H1 (cell line): ENCODE data around the gene DIP2C. TPM values are rescaled to one million over a fixed set of nuclear protein-coding genes. Genes with fewer than 3 reads are reported as not detected.

Source experiments
- CTCF ChIA-PET: fragments of 300-600 bp; sonication (Branson Sonifier 250); formaldehyde crosslinking; loops from one replicate; lab custom pipeline; 2021; ENCODE audit not compliant: partially characterized antibody; lab: Charles Lee
- POLR2A ChIA-PET: fragments of 300-600 bp; sonication (Branson Sonifier 250); formaldehyde crosslinking; loops from one replicate; lab custom pipeline; 2021; ENCODE audit warnings: inconsistent platforms; ENCODE audit not compliant: partially characterized antibody; lab: Charles Lee
- DNase-seq, 2 experiments: peaks; one replicate each; pipeline versions ENCODE4 v3.0.0 to v3.0.0-alpha.2; 2010 to 2022; ENCODE audit warnings: low spot score in 2 of 2, low read depth in 1 of 2, mixed read lengths in 1 of 2
- FAIRE-seq: peaks from 2 replicates; lab custom pipeline; 2011; peaks lifted over from hg19 to GRCh38; lab: Jason Lieb, UNC
- H2AFZ ChIP-seq: 2 replicates; pipeline ENCODE4 v1.8.1; 2012; ENCODE audit warnings: low read length, inconsistent platforms
- H2AK5ac ChIP-seq: 2 replicates; pipeline ENCODE4 v1.6.1; 2013; ENCODE audit warnings: low read depth, low read length
- H2BK120ac ChIP-seq: replicated peaks from 2 replicates; pipeline ENCODE3; 2013; ENCODE audit warnings: low read depth, low read length, inconsistent platforms
- H2BK12ac ChIP-seq: 2 replicates; pipeline ENCODE4 v1.6.1; 2013; ENCODE audit warnings: low read depth, low read length
- H2BK15ac ChIP-seq: 2 replicates; pipeline ENCODE4 v1.6.1; 2013; ENCODE audit warnings: low read length
- H2BK20ac ChIP-seq: 2 replicates; pipeline ENCODE4 v1.6.1; 2013; ENCODE audit warnings: low read length
- H2BK5ac ChIP-seq: 2 replicates; pipeline ENCODE4 v1.6.1; 2013; ENCODE audit warnings: low read depth, low read length
- H3K14ac ChIP-seq: 2 replicates; pipeline ENCODE4 v1.6.1; 2013; ENCODE audit warnings: inconsistent platforms; ENCODE audit not compliant: insufficient read length
- H3K18ac ChIP-seq: 2 replicates; pipeline ENCODE4 v1.6.1; 2013; ENCODE audit warnings: low read length; ENCODE audit errors: extremely low read depth
- H3K23ac ChIP-seq: 2 replicates; pipeline ENCODE4 v1.6.1; 2013; ENCODE audit warnings: inconsistent platforms; ENCODE audit not compliant: insufficient read length
- H3K23me2 ChIP-seq: 2 replicates; pipeline ENCODE4 v1.6.1; 2013; ENCODE audit warnings: low read depth, low read length
- H3K27ac ChIP-seq: 2 replicates; pipeline ENCODE4 v1.6.1; 2011; ENCODE audit warnings: low read depth, low read length, inconsistent platforms
- H3K27me3 ChIP-seq, 4 experiments: replicated peaks in 1 of 4; 1 replicate in 1 of 4; 2 replicates in 3 of 4; pipeline versions ENCODE4 v1.6.1 to v1.8.1; 2011 to 2013; ENCODE audit warnings: low read length in 3 of 4, mild to moderate bottlenecking in 3 of 4, inconsistent platforms in 2 of 4, mixed read lengths in 2 of 4, moderate library complexity in 1 of 4; ENCODE audit not compliant: control insufficient read depth in 3 of 4, insufficient read depth in 3 of 4; ENCODE audit errors: extremely low read depth in 1 of 4
- H3K36me3 ChIP-seq, 4 experiments: 2 replicates each; pipeline versions ENCODE4 v1.6.1 to v1.8.1; 2011 to 2013; ENCODE audit warnings: mild to moderate bottlenecking in 4 of 4, low read length in 3 of 4, moderate library complexity in 2 of 4, control low read depth in 1 of 4, inconsistent platforms in 1 of 4; ENCODE audit not compliant: insufficient read depth in 4 of 4, control insufficient read depth in 2 of 4
- H3K4ac ChIP-seq: replicated peaks from 2 replicates; pipeline ENCODE3; 2013; ENCODE audit warnings: low read length, low read depth, mixed read lengths, inconsistent platforms; ENCODE audit not compliant: insufficient read length
- H3K4me1 ChIP-seq, 4 experiments: replicated peaks in 1 of 4; 1 replicate in 1 of 4; 2 replicates in 3 of 4; pipeline versions ENCODE4 v1.6.1 to v1.8.1; 2011 to 2013; ENCODE audit warnings: low read length in 3 of 4, inconsistent platforms in 2 of 4, mixed read lengths in 1 of 4; ENCODE audit not compliant: insufficient read depth in 4 of 4, control insufficient read depth in 3 of 4
- H3K4me2 ChIP-seq, 2 experiments: 2 replicates each; pipeline versions ENCODE4 v1.6.1 to v1.8.1; 2011 to 2013; ENCODE audit warnings: low read depth in 2 of 2, low read length in 2 of 2, control low read depth in 1 of 2, inconsistent platforms in 1 of 2, mild to moderate bottlenecking in 1 of 2; ENCODE audit not compliant: insufficient read depth in 1 of 2
- H3K4me3 ChIP-seq, 4 experiments: fragments of 200-600, 300-600 bp in 1 of 4; sonication (generic), shearing (Covaris generic), sonication (Bioruptor Twin) in 1 of 4; 2 replicates each; pipeline versions ENCODE4 v1.5.1 to v1.8.1; 2011 to 2016; ENCODE audit warnings: low read length in 4 of 4, low read depth in 3 of 4, control low read depth in 2 of 4, inconsistent platforms in 2 of 4, mild to moderate bottlenecking in 2 of 4, mixed read lengths in 1 of 4, moderate library complexity in 1 of 4; ENCODE audit not compliant: insufficient read depth in 2 of 4; ENCODE audit errors: extremely low read depth in 1 of 4
- H3K56ac ChIP-seq: replicated peaks from 2 replicates; pipeline ENCODE3; 2013; ENCODE audit warnings: low read depth, mild to moderate bottlenecking, mixed read lengths, low read length, inconsistent platforms; ENCODE audit not compliant: insufficient read length
- H3K79me1 ChIP-seq: 2 replicates; pipeline ENCODE4 v1.6.1; 2013; ENCODE audit warnings: low read depth, low read length, control low read depth
- H3K79me2 ChIP-seq, 2 experiments: 2 replicates each; pipeline versions ENCODE4 v1.6.1 to v1.8.1; 2012 to 2013; ENCODE audit warnings: low read length in 2 of 2, mild to moderate bottlenecking in 2 of 2, inconsistent platforms in 1 of 2; ENCODE audit not compliant: insufficient read depth in 2 of 2, control insufficient read depth in 1 of 2
- H3K9ac ChIP-seq, 4 experiments: replicated peaks in 1 of 4; 1 replicate in 1 of 4; 2 replicates in 3 of 4; pipeline versions ENCODE4 v1.6.1 to v1.8.1; 2011 to 2013; ENCODE audit warnings: low read depth in 3 of 4, low read length in 3 of 4, control low read depth in 2 of 4, mild to moderate bottlenecking in 2 of 4, moderate library complexity in 2 of 4, inconsistent platforms in 1 of 4; ENCODE audit errors: extremely low read depth in 1 of 4
- H3K9me3 ChIP-seq, 2 experiments: 2 replicates each; pipeline versions ENCODE4 v1.6.1 to v1.8.1; 2012 to 2013; ENCODE audit warnings: mild to moderate bottlenecking in 2 of 2, moderate library complexity in 2 of 2, control low read depth in 1 of 2, inconsistent platforms in 1 of 2, low read depth in 1 of 2, low read length in 1 of 2, mixed read lengths in 1 of 2; ENCODE audit not compliant: insufficient read depth in 2 of 2
- H4K20me1 ChIP-seq, 2 experiments: replicated peaks in 1 of 2; 2 replicates each; pipeline versions ENCODE3 to v1.8.1; 2011 to 2013; ENCODE audit warnings: inconsistent platforms in 2 of 2, low read length in 2 of 2, mild to moderate bottlenecking in 1 of 2; ENCODE audit not compliant: insufficient read depth in 2 of 2, control insufficient read depth in 1 of 2
- H4K5ac ChIP-seq: 2 replicates; pipeline ENCODE4 v1.6.1; 2013; ENCODE audit warnings: low read length, low read depth, mixed read lengths, inconsistent platforms; ENCODE audit not compliant: insufficient read length
- H4K8ac ChIP-seq: 2 replicates; pipeline ENCODE4 v1.8.0; 2013; ENCODE audit warnings: mild to moderate bottlenecking, moderate library complexity, low read length, inconsistent platforms; ENCODE audit not compliant: insufficient read depth; ENCODE audit errors: extremely low read depth
- H4K91ac ChIP-seq: replicated peaks from 2 replicates; pipeline ENCODE3; 2013; ENCODE audit warnings: low read length, mixed read lengths, inconsistent platforms; ENCODE audit not compliant: insufficient read length
- CTCF ChIP-seq, 3 experiments: IDR thresholded peaks; 1 replicate in 2 of 3; 2 replicates in 1 of 3; pipeline versions ENCODE4 v1.5.1 to v1.6.1; 2011; ENCODE audit warnings: low read length in 3 of 3, mild to moderate bottlenecking in 3 of 3, inconsistent platforms in 2 of 3, low read depth in 1 of 3, moderate library complexity in 1 of 3; ENCODE audit not compliant: insufficient read depth in 1 of 3; ENCODE audit errors: control extremely low read depth in 1 of 3
- SIRT6 ChIP-seq: IDR thresholded peaks from one replicate; pipeline ENCODE4 v1.7.1; 2012; ENCODE audit warnings: low read length, inconsistent platforms
- TAF7 ChIP-seq: optimal IDR thresholded peaks from 2 replicates; pipeline ENCODE3; 2011; ENCODE audit warnings: low read depth, mild to moderate bottlenecking, inconsistent platforms, low read length, moderate library complexity, borderline replicate concordance
- WGBS, 2 experiments: shearing (Covaris generic) in 1 of 2; methylation state at CpG; one replicate each; pipeline versions ENCODE4 v1.1.6 to v1.1.7; 2013 to 2015; ENCODE audit warnings: low lambda C conversion rate in 2 of 2, mixed read lengths in 2 of 2, inconsistent platforms in 1 of 2, low coverage in 1 of 2, missing lambda C conversion rate in 1 of 2; ENCODE audit not compliant: insufficient replicate concordance in 2 of 2, insufficient coverage in 1 of 2, insufficient read length in 1 of 2; ENCODE audit errors: extremely low coverage in 1 of 2, missing lambda C conversion rate in 1 of 2; 5-methylcytosine and 5-hydroxymethylcytosine counted together
- polyA plus RNA-seq, 7 experiments: library from polyadenylated mRNA; depleted of rRNA in 3 of 7; stranded (reverse) in 5 of 7; unstranded in 2 of 7; fragments of >200 nt in 5 of 7; fragments of 200-250 nt in 2 of 7; gene quantifications; 1 replicate in 5 of 7; 2 replicates in 1 of 7; 4 replicates in 1 of 7; pipeline versions ENCODE4 v1.2.1 to v1.2.3, GENCODE V29; 2011 to 2013; ENCODE audit warnings: missing spikeins in 2 of 7, mixed read lengths in 2 of 7
- total RNA-seq: library from RNA; stranded (reverse); fragmentation: NEBNext Ultra II Directional; extraction: Animal tissue kit (Norgen Biotek cat#: 25700); gene quantifications from 2 replicates; pipeline ENCODE4 v1.2.1, GENCODE V29; 2021

DIP2C gene
- total and polyA plus RNA-seq, 2 of the 8 experiments (the other 6 are each of a cell fraction or from before 2014, with no cell fraction given) = 3.8 to 9.3 TPM

- no peak overlapping the region for H4K5ac ChIP-seq
- no peak overlapping the region for H2AK5ac ChIP-seq
- no peaks in the 10 kb centered on the region for H3K36me3 ChIP-seq
- H2BK5ac ChIP-seq = no peak overlapping the region
- H3K4ac ChIP-seq = no peak overlapping the region
- no peak overlapping the region for H3K23ac ChIP-seq
- H3K79me1 ChIP-seq = peaks cover 3% of the 10 kb centered on the region; the same call in 1 of the 2 replicates
- no peak overlapping the region for H3K4me3 ChIP-seq
- TF ChIP-seq SIRT6 (no peak), CTCF (IDR thresholded peaks at IDR 0.05; ENCODE audit: control extremely low read depth in 1 of 3, insufficient read depth in 1 of 3, low read depth in 1 of 3, low read length in 3 of 3) (no peak), TAF7 (no peak)
- H3K56ac ChIP-seq = no peak overlapping the region
- H3K9ac ChIP-seq = peak overlapping the region in 1 of 4 experiments; percentile 28; a peak in 1 of 7 replicates
- no peaks in the 10 kb centered on the region for H3K23me2 ChIP-seq
- H2AFZ ChIP-seq = no peak overlapping the region
- no peak overlapping the region for H2BK20ac ChIP-seq
- no peak for FAIRE-seq
- no peak overlapping the region for H3K4me2 ChIP-seq
- H3K27ac ChIP-seq = no peak overlapping the region
- no peaks in the 10 kb centered on the region for H3K9me3 ChIP-seq
- WGBS, 2 experiments = 79% methylated on average over 16 of the region's 16 CpGs; no CpG with 5 or more reads in 1 of the 2 experiments
- no peak for DNase-seq
- H3K4me1 ChIP-seq = peaks cover 7 to 18% (median 11%) of the 10 kb centered on the region in 4 experiments; a peak in 5 of 7 replicates
- no peak overlapping the region for H4K91ac ChIP-seq
- H3K79me2 ChIP-seq = no peaks in the 10 kb centered on the region
- no peak overlapping the region; the same call in 1 of the 2 replicates for H2BK12ac ChIP-seq
- H4K8ac ChIP-seq = peak overlapping the region; percentile 41; the same call in 1 of the 2 replicates
- POLR2A ChIA-PET = no interaction called here
- H2BK15ac ChIP-seq = no peak overlapping the region
- no peak overlapping the region for H2BK120ac ChIP-seq
- H4K20me1 ChIP-seq = peaks cover 3 to 13% of the 10 kb centered on the region in 2 experiments
- no peaks in the 10 kb centered on the region; a peak in 1 of 7 replicates for H3K27me3 ChIP-seq
- no peak overlapping the region for H3K18ac ChIP-seq
- H3K14ac ChIP-seq = no peak overlapping the region
- CTCF ChIA-PET = interaction anchor here (1.1 to 2.2 kb wide), 4 partner anchors 10 to 299 kb away, joined by 3 to 8 read pairs (median 5); no protein-coding TSS in a partner anchor
These were observed 197.6 kb downstream of the DIP2C start for GRCh38 chr10:491667-492424.
